RWPE2 (cell line): Measurements from ENCODE around the gene FAM124A.

Experiments
- ATAC-seq: fragments of 200-7000 bp; cut with Tn5 transposase; 3 replicates; pipeline ENCODE4 v1.9.1; 2021; ENCODE audit warnings: low read depth
- DNase-seq: peaks from one replicate; pipeline ENCODE4 v3.0.0-alpha.2; 2020; ENCODE audit warnings: low spot score
- H3K27ac ChIP-seq: fragments of 450-650 bp; 2 replicates; pipeline ENCODE4 v1.5.1; 2017; ENCODE audit warnings: mild to moderate bottlenecking; ENCODE audit not compliant: poor library complexity, severe bottlenecking
- H3K27me3 ChIP-seq: fragments of 250-450 bp; sonication (Bioruptor Pico); 2 replicates; pipeline ENCODE4 v1.5.1; 2021; ENCODE audit warnings: mild to moderate bottlenecking, moderate library complexity; ENCODE audit not compliant: insufficient read depth, poor library complexity, severe bottlenecking
- H3K36me3 ChIP-seq: fragments of 250-450 bp; sonication (Bioruptor Pico); 2 replicates; pipeline ENCODE4 v1.5.1; 2020; ENCODE audit warnings: low read depth, mild to moderate bottlenecking, moderate library complexity
- H3K4me1 ChIP-seq: fragments of 250-450 bp; sonication (Bioruptor Pico); 2 replicates; pipeline ENCODE4 v1.5.1; 2021; ENCODE audit warnings: mild to moderate bottlenecking, moderate library complexity; ENCODE audit not compliant: insufficient read depth, poor library complexity, severe bottlenecking
- H3K4me3 ChIP-seq: fragments of 250-450 bp; sonication (Bioruptor Pico); 2 replicates; pipeline ENCODE4 v1.5.1; 2021; ENCODE audit warnings: mild to moderate bottlenecking, moderate library complexity; ENCODE audit not compliant: severe bottlenecking
- H3K9me3 ChIP-seq: fragments of 250-450 bp; sonication (Bioruptor Pico); 2 replicates; pipeline ENCODE4 v1.5.1; 2021; ENCODE audit warnings: mild to moderate bottlenecking, moderate library complexity; ENCODE audit not compliant: severe bottlenecking
- TF ChIP-seq, protein P1 (sequence below): fragments of 450-650 bp; IDR thresholded peaks from one replicate; pipeline ENCODE4 v1.5.1; 2017; ENCODE audit warnings: mild to moderate bottlenecking, moderate library complexity; ENCODE audit not compliant: poor library complexity, severe bottlenecking

Gene FAM124A

DNA sequence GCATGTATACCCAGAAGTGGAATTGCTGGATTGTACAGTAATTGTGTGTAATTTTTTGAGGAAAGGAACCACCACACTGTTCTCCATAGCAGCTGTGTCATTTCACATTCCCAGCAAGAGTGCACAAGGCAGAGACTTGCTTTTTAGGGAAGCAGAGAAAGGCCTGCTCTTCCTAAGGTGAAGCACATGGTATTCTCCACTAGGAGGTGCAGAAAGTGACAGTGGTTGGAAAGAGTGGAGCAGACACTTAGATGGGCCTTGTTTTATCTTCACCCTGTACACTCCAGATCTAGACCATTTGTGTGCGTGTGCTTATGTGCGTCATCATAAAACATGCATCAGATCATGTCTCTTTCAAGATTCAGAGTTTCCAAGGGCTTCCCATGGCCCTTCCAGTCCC lies 35.0 kb downstream of the FAM124A start:
- Histone ChIP-seq H3K27ac (no peak overlapping the region), H3K36me3 (no peaks in the 10 kb centered on the region), H3K4me1 (no peaks in the 10 kb centered on the region), H3K4me3 (no peak overlapping the region), H3K27me3 (no peaks in the 10 kb centered on the region), H3K9me3 (no peaks in the 10 kb centered on the region)
- DNase-seq, result no peak
- TF ChIP-seq, protein P1, sequence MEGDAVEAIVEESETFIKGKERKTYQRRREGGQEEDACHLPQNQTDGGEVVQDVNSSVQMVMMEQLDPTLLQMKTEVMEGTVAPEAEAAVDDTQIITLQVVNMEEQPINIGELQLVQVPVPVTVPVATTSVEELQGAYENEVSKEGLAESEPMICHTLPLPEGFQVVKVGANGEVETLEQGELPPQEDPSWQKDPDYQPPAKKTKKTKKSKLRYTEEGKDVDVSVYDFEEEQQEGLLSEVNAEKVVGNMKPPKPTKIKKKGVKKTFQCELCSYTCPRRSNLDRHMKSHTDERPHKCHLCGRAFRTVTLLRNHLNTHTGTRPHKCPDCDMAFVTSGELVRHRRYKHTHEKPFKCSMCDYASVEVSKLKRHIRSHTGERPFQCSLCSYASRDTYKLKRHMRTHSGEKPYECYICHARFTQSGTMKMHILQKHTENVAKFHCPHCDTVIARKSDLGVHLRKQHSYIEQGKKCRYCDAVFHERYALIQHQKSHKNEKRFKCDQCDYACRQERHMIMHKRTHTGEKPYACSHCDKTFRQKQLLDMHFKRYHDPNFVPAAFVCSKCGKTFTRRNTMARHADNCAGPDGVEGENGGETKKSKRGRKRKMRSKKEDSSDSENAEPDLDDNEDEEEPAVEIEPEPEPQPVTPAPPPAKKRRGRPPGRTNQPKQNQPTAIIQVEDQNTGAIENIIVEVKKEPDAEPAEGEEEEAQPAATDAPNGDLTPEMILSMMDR, result no peak
- no peak for ATAC-seq

DNA sequence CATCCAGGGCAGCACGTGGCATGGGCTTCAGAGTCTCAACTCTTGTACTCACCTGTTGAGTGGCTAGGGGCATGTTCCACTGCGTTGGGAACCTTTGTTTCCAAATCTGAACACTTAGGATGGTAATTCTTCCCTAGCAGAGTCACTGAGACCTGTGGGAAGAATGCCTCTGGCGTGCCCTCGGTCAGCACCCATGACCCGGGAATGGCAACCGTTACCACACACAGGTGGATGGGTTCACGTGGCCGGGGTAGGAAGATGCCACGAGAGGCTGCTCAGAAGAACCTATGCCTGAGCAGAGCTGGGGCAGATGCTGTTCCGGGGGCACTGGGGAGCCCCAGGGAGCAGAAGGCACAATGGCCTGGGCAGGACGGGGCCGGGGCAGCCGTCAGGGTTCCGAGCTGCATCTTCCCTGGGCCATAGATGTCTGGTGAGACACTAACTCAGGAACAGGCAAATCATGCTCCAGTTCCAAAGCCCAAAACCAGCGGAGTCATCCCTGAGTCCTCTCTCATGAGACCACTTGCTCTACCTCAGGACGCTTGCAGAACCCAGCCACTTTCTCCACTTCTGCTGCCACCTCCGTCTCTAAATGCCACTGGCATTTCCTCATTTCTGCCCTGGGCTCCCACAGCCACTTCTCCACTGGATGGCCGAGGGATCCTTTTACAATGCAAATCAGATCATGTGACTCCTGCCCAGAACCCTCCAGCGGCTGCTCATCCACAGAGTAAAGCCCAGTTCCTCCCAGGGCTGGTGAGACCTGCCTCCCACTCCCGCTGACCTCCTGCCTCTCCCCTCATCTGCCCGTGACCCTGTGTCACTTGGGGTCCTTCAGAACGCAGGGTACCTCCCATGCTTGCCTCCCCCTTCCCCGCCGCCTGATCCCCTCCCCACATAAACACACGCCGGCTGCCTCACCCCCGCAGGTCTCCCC lies 36.7 kb downstream of the FAM124A start:
- TF ChIP-seq, protein P1, result no peak
- DNase-seq, result no peak
- Histone ChIP-seq H3K4me1 (no peaks in the 10 kb centered on the region), H3K9me3 (no peaks in the 10 kb centered on the region), H3K27me3 (no peaks in the 10 kb centered on the region), H3K36me3 (no peaks in the 10 kb centered on the region), H3K4me3 (no peak overlapping the region), H3K27ac (no peak overlapping the region)
- ATAC-seq, result no peak

DNA sequence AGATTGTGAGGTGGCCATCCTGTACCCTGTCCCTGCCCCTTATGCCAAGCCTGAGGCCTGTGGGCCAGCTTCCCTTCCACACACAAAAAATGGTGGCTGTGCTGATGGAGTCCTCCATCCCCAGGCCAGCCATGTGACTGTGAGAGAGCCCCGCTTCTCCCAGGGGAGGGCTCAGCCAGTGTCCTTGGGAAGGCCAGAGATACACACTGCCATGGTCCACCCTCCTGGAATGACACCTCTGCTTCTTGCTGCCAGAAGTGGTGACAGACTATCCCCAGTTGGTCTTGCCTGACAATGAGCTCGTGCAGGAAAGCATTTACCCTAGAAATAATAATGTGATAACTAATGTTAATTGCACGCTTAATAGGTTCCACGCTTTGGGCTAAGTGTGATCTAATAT lies 38.0 kb downstream of the FAM124A start:
- no peak overlapping the region for H3K27ac ChIP-seq
- no peaks in the 10 kb centered on the region for H3K4me1 ChIP-seq
- no peak for ATAC-seq
- H3K36me3 ChIP-seq, result no peaks in the 10 kb centered on the region
- TF ChIP-seq, protein P1, result no peak
- no peaks in the 10 kb centered on the region for H3K9me3 ChIP-seq
- no peak overlapping the region for H3K4me3 ChIP-seq
- DNase-seq, result no peak
- no peaks in the 10 kb centered on the region for H3K27me3 ChIP-seq

DNA sequence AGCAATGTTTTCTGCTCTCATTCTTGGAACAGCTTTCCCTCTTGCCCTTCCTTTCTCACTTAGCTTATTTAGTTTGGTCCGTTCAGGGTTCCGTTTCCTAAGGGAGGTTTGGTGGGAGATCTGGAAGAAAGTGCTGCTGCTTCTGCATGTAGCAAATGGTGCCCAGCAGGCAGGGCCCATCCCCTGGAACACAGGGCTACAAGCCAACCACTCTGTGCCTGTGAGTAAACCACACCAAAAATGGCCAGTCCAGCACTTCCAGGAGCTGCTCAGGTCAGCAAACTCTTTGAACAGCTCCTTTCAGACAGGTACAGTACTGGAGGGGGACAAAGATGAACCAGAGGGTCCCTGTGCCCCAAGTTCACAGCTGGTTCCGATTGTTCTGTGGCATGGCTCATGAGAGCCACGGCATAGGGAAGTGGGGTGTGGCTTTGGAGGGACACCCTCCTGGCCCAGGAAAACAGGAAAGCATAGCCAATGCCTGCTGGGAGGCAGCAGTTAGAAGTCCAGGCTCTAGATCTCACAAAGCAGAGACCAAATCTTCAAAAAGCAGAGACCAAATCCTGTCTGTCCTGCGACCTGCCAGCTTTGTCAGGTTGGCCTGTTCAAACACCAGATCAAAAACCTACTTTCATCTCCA lies 39.5 kb downstream of the FAM124A start:
- H3K27me3 ChIP-seq, result no peaks in the 10 kb centered on the region
- TF ChIP-seq, protein P1, result no peak
- H3K4me3 ChIP-seq, result no peak overlapping the region
- no peak overlapping the region for H3K27ac ChIP-seq
- DNase-seq (no peak), ATAC-seq (no peak)
- no peaks in the 10 kb centered on the region for H3K9me3 ChIP-seq
- no peaks in the 10 kb centered on the region for H3K4me1 ChIP-seq
- no peaks in the 10 kb centered on the region for H3K36me3 ChIP-seq
